ENCODE measurements around the gene NHLRC2.

Gene NHLRC2

DNA sequence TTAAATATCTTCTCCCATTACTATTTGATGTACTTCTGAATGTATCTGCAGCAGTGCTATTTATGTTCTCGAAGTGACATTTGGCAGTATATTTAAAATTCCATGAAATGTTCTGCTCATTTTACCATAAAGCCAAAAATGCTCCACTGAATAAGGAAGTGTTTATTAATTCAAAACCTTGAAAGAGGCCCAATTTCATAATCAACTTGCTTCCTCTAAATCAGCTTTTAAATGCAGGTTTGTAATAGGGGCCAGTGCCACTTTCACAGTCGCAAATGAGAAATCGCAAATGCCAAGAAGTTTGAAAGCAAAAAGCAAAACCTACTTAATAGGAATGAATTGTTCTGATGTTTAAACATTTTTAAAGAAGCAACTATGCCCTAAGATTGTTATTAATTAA lies 11.4 kb downstream of the NHLRC2 start:
- DNase-seq (ENCODE audit: low read depth): no peak

DNA sequence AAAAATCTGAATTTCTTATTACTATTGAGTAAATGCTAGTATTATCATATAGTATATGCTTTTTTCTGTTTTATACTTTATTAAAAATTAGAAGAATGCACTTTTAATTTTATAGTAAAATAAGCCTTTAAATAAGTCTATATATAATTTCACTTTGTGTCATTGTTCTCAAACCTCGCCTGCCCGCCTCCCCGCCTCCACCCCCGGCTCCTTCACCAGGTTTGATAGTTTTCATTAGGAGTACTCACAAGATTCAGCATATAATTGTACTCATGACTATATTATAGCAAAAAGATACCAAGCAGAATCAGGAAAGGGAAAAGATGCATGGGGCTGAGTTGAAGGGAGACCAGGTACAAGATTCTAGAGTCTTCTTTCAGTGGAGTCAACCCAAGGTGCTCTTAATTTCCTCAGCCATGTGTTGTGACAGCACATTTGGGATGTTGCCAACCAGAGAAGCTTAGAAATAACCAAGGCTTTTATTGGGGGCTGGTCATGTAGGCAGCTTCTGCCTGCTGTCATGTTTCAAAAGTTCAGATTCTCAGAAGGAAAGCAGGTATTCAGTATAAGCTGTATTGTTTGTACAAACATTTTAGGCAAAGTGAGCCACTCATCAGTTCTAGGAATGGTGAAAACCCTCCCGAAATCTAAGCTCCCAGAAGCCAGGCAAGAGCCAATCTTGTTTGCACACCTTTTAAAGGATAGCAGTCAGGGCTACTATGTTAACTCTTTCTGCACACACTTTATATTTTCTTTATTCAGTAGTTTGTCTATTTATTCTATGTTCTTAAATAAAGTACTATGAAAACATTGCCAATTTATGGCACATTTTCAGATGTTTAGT lies 12.3 kb downstream of the NHLRC2 start:
- peak; percentile 9 for DNase-seq (ENCODE audit: low read depth)

DNA sequence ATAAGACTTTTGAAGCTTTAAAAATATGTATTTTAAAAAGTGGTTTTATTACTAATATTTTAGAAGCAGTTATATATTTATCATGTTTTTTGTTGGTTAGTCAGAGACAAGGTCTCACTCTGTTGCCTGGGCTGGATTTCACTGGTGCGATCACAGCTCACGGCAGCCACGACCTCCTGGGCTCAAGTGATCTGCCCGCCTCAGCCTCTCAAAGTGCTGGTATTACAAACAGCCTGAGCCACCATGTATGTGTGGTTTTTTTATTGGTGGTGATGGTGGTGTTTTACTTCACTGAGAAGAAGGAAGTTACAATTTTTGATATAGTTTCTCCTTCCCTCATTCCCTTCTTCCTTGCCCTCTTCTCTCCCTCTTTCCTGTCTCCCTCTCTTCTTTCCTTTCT lies 13.4 kb downstream of the NHLRC2 start:
- no peak for DNase-seq (ENCODE audit: low read depth)

DNA sequence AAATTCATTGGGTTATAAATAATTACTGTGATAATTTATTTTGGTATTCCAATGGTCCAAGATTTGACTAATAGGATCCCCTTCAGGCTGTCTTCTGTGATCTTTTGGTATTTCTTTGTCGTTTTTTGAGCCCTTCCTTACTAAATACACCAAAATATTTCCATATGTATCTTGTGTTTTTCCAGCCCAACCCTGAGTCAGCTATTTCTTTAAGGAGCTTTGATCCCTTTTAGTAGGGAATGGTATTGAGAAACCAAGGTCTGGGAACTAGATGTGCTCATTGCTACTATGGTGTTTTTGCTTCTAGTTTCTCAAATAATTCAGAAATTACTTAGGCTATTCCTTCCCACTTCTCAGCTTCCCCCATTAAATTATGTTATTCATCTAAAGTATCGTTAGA lies 15.3 kb downstream of the NHLRC2 start:
- DNase-seq (ENCODE audit: low read depth): no peak

DNA sequence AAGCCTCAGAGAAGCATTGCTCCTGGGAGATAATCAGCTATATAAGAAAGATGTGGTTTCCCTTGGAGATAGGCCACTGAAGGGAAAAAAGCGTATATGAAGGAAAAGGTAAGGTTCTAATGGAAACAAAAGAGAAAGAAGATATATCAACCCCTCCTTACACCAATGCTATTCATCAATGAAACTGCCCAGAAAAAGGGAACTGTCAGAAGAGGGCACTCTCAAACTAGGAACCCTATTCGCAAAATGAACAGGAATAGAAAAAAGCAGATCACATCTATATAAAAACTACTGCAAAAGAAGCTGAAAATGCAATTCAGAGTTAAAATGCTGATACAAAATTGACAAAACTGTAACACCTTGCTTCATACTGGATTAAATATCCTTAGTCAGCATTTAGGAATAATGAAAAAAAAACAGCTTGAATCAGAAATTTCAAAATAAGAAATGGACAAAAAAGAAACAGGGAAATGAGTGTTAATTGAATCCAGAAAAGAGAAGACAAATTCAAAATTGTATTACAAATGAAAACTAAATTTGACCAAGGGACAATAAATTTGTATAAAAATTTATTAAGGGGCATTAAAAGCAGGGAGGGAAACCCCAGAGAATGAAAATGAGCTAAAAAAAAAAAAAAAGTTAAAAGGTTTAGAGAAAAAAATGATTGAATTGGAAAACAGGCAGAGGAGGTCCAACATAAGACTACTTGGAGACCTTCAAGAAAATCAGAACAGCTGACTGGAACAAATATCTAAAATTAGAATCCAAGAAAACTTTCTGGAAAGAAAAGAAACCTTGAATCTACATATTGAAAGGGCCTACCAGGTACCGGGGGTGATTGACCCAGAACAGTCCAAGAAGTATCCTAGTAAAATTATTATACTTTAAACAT lies 17.9 kb downstream of the NHLRC2 start:
- DNase-seq (ENCODE audit: low read depth): no peak

DNA sequence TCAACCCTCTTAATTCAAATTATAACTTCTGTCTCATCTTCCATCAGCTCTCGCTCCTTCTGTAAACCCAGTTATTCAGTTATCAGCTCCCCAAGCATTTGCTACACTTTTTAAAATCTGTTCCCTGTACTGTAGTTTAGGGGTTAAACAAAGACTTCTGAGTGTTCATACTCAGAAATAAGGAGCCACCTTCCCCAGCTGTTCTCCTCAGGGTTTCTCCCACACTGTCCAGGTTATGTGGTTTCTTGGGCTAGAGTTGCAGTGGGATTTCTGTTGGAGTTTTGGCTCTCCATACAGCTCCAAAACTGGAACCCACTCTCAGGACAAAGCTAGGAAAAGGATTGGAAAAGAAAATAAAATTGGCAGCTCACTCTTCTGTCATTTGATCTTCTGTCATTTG lies 20.8 kb downstream of the NHLRC2 start:
- DNase-seq (ENCODE audit: low read depth): no peak

DNA sequence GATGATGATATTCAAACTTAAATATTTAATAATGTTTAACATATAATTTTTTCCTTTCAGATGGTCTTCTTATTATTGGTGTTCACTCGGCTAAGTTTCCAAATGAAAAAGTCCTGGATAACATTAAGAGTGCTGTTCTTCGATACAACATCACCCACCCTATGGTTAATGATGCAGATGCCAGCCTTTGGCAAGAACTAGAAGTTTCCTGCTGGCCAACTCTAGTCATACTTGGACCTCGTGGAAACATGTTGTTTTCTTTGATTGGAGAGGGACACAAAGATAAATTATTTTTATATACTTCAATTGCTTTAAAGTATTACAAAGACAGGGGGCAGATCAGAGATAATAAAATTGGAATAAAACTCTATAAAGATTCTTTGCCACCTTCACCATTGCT lies 22.0 kb downstream of the NHLRC2 start:
- DNase-seq (ENCODE audit: low read depth): no peak

DNA sequence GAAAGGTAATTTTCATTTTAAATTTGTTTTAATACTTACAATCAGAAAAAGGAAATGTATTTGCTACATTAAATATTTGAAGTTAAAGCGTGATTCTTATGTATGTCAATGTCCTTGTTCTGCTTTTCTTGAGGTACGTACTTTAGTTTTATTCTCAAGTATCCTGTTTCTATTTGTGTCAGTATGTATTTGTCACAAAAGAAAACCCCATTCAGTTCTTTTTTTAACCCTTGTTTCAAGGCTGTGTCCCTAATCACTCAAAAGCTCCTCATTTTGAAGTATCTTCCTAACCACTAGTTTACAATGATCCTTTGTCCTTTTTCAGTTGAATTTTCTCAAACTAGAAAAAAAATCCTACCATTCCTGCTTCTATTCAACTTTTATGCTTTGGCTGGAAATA lies 25.2 kb downstream of the NHLRC2 start:
- no peak for DNase-seq (ENCODE audit: low read depth)

DNA sequence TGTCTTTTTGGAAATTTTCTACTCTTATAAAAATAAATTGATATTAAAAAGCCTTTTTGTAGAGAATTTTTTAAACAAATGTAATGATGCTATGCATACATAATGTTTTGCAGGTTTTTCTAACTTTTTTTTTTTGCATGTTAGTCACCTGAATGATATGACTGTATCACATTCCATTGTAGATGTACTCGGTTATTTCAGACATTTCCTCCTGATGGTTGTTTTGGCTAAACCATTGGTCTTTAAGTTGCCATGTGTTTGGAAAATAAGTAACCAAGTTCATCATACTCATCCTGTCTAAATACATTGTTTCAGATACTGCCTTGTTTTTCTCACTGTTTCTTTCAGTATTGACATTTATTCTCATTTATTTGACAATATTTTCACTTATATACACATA lies 25.8 kb downstream of the NHLRC2 start:
- DNase-seq (ENCODE audit: low read depth): peak; percentile 53

DNA sequence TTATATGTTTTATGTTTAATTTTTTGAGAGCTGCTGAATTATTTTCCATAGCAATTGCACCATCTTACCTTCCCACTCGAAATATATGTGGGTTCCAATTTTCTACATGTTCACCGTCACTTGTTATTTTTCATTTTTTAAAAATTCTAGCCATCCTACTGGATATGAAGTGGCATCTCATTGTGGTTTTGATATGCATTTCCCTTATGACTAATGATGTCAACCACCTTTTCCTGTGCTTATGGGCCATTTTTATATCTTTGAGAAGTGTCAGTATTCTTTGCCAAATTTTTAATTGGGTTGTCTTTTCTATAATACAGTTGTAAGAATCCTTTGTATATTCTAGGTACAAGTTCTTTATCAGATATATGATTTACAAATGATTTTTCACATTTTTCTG lies 27.8 kb downstream of the NHLRC2 start:
- DNase-seq (ENCODE audit: low read depth): no peak

DNA sequence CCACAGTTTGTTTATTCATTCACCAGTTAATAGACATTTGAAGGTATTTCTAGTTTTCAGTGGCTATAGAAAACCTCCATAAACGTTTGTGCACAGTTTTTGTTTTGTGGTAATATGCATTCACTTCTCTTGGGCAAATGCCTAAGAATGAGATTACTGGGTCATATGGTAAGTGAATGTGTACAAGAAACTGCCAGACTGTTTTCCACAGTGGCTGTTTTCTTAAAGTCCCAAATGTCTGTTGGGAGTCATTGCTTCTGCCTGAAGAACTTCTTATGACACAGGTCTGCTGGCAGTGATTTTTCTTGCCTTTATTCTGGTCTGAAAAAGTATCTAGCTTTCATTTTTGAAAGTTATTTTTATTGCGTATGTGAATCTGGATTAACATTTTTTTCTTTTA lies 35.5 kb downstream of the NHLRC2 start:
- DNase-seq (ENCODE audit: low read depth): no peak

DNA sequence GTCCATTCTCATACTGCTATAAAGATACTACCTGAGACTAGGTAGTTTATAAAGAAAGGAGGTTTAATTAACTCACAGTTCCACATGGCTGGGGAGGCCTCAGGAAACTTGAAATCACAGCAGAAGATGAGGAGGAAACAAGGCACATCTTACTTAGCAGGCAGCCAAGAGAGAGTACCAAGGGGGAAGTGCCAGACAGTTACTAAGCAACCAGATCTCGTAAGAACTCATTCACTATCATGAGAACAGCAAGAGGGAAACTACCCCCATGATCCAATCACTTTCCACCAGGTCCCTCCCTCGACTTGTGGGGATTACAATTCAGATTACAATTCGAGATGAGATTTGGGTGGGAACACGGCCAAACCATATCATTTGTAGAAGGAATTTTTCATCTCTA lies 36.3 kb downstream of the NHLRC2 start:
- DNase-seq (ENCODE audit: low read depth): peak; percentile 5

DNA sequence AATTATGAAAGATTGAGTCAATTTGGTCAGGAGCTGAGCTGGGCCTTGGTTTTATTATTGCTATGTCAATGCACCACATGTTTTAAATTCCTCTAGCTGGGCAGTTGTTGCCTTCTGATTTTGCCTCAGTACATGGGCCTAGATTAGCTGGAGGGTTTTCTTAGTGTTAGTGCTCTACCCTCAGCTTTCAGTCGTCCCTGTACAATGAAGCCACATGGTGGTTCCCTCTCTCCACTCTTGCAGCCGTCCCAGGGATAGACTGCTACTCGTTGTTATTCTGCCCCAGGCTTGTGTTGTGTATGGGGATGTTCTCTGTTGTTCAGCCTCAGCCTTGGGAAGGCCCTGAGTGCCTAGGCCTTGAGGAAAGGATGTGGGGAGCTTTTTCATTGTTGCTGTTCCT lies 37.0 kb downstream of the NHLRC2 start:
- DNase-seq (ENCODE audit: low read depth): peak; percentile 40

DNA sequence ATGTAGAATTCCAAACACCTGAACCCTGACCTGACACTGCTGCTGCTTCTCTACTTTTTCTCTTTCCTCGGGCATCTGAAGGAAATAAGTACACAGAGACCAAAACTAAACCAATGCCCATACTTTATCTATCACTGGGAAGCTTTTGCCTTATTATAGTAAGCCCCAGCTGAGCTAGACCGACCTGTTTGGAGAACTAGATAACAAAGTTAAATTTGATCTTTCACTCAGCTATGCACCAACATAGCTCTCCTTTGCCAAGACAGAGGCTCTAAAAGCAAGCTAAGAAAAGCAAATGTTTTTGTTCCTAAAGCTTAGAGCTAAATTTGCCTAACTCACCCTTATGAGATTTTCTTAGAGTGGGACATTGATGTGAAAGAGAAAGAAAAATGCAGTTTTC lies 39.1 kb downstream of the NHLRC2 start:
- DNase-seq (ENCODE audit: low read depth): no peak

DNA sequence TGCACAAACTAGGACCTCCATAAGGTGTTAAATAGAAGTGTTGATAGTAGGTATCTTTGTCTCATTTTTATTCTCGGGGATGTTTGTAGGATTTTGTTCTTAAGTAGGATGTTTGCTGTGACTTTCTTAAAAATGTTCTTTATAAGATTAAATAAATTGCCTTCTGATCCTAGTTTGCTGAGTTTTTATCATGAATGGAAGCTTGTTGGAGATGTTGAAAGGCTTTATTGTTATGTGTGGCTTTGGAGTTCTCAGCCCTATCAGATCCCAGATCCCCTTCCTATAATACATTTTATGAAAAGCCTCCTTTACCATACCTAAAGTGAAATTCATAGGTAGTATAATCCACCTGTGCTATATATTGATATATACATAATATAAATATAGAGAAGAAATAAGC lies 40.1 kb downstream of the NHLRC2 start:
- no peak for DNase-seq (ENCODE audit: low read depth)

DNA sequence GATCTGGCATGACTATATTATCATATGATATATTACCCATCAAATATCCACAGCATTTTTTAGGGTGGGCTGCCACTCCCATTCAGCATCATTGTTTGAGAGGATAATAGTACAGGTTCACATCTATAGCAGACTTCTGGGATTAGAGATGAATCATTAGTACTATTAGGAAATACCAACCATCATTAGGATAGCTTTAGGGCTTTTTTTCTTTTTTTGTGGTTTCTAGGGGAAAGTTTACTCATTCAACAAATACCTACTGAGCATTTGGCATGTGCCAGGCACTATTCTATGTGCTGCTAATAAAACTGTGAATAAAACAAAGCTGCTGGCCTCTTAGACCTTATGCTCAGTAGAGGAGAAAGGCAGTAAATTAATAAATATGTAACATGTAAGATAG lies 40.6 kb downstream of the NHLRC2 start:
- DNase-seq (ENCODE audit: low read depth): peak; percentile 77

DNA sequence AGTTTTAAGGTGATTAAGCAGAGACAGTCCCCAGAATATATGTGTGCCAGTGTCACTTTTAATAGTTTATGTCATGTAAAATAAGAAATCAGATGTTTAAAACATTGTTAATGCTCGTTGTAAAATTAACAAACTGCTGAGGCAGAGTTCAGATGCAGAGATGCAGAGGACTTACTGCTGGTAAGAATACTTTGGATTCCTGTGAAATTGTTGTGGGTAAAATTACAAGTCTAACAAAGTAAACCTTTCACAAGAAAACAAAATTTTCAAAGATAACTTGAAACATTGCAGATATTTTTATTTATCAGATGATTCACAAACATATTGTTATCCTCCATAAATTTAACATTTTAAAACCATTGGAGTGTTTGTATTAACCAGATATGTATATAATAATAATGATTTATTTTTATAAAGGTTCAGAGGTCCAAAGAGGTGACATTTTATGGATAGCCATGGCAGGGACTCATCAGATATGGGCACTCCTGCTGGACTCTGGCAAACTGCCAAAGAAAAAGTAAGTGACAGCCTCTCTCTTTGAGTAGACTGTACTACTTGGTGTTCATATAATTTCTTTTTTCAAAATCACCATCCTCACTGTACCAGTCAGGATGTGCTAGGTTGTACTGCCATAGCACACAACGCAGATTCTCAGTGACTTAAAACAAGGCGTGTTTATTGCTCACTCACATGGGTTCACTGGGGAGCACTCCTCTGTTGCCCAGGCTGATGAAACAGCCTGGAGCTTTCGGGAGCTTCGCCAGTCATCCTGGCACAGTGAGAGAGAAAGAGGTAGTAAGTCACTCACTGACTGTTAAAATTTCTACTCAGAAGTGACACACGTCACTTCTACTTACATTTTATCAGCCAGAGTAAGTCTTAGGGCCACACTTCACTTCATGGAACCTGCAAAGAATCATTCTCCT lies 43.5 kb downstream of the NHLRC2 start:
- DNase-seq (ENCODE audit: low read depth): peak; percentile 36

DNA sequence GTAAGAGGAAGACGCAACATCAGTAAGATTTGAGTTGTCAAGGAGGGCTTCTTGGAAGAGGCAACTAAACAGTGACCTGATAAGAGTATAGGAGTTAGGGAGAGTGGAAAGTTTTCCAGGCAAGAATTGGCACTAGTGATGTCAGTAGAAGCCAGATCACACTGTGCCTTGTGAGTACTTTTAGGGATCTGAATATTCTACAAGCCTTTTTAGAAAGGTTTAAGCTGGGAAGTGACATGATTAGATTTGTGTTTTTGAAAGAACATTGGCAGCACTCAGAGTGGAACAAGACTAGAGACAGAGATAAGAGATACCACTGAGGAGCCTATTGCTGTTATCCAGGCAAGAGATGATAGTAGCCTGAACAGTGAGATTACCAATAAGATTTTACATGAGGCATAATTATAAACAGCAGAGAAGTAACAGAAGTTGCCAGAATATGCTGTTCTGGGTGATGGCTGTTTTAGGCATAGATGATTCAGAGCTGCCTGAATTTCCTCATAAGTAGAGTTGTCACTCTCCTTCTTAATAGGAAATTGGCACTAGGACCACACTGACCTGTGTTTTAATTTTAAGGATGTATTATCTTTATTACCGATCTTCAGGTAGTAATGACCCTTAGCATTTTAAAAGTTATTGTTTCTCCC lies 45.6 kb downstream of the NHLRC2 start:
- peak; percentile 7 for DNase-seq (ENCODE audit: low read depth)

DNA sequence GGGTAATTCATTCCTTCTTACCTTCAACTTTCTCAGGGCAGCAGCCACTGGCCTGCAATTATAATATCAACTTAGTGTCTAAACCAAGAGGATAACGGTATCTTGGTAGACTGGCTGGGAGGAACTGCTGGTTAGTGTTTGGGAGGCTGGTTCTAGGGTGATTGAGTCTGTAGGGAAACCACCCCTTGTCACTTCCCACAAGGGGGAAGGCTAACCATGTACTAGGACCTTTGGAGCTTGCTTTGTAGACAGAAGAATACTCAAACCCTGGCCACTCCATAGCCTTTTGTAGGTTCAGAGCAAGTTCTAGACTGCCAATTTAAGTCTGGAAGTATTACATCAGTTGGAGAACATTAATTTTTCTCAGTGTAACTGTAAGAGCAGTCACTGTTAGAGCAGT lies 51.3 kb downstream of the NHLRC2 start:
- DNase-seq (ENCODE audit: low read depth): no peak

DNA sequence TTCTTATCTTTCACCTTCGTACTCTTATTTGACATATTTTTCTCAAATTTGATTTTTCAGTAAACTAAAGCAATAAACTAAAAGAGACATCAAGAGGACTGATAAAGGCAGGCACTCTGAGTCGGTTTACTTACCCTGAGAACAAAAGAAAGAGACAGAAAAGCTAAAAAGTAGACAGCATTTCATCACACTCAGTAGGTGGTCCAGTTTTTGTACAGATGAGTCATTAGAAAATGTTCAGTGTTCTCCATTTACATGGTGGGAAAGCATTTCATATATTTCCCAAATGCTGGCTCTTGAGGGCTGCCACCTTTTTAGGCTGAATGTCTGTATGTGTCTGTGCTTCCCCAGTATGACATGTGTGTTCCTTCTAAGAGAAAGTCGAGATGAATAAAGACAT lies 52.7 kb downstream of the NHLRC2 start:
- DNase-seq (ENCODE audit: low read depth): peak; percentile 50

DNA sequence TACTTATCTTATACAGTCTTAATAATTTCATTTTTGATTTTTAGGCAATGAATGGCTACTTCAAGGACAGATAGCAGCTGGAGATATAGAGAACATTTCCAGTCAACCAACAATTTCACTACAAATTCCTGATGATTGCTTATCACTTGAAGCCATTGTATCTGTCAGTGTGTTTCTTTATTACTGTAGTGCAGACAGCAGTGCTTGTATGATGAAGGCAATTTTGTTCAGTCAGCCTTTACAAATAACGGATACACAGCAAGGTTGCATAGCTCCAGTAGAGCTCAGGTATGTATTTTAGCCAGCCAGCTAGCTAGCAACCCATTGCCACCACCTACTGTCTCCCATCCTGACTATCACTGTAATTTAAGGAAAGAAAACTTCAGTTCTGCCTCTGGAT lies 53.8 kb downstream of the NHLRC2 start:
- DNase-seq (ENCODE audit: low read depth): no peak

DNA sequence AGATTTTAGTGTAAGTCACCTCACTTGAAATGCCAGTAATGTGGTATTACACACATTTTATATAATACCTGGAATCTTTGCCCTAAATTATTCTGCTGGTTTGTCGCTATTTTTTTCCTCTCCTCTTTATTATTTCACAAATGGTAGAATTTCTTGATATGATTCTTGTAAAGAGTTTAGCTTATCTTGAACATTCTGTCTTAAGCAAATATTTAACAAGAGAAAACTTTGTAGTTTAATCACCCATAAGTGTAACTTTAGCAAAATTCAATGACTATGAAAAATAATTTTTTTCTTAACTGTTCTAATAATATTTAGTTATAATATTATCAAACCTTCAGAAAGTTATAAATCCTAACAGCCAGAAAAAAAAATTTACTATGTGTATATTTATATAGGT lies 56.7 kb downstream of the NHLRC2 start:
- DNase-seq (ENCODE audit: low read depth): no peak

All from EH (cell line).